ENCODE results near the gene KANK2.

KANK2 gene

GRCh38 chr19:11225815-11226214 lies 28.5 kb upstream of the KANK2 start:
- DNase-seq (ENCODE audit: low read depth in 2 of 2), result no peak

GRCh38 chr19:11225172-11225571 lies 27.8 kb upstream of the KANK2 start:
- no peak for DNase-seq (ENCODE audit: low read depth in 2 of 2)

- no peak for DNase-seq (ENCODE audit: low read depth in 2 of 2)
These were observed 27.1 kb upstream of the KANK2 start for GRCh38 chr19:11224429-11224828.

- no peak for DNase-seq (ENCODE audit: low read depth in 2 of 2)
These were observed 25.9 kb upstream of the KANK2 start for GRCh38 chr19:11223200-11223599.

GRCh38 chr19:11221082-11221598 lies 23.8 kb upstream of the KANK2 start:
- no peak for DNase-seq (ENCODE audit: low read depth in 2 of 2)

- DNase-seq (ENCODE audit: low read depth in 2 of 2), result no peak
These were observed 17.0 kb upstream of the KANK2 start for GRCh38 chr19:11214387-11214786.

- no peak for DNase-seq (ENCODE audit: low read depth in 2 of 2)
These were observed 13.2 kb upstream of the KANK2 start for GRCh38 chr19:11210656-11210928.

GRCh38 chr19:11209839-11210655 lies 12.7 kb upstream of the KANK2 start:
- no peak for DNase-seq (ENCODE audit: low read depth in 2 of 2)

GRCh38 chr19:11208561-11209471 lies 11.5 kb upstream of the KANK2 start:
- no peak for DNase-seq (ENCODE audit: low read depth in 2 of 2)

GRCh38 chr19:11205939-11206570 lies 8.7 kb upstream of the KANK2 start:
- DNase-seq (ENCODE audit: low read depth in 2 of 2), result no peak

- no peak for DNase-seq (ENCODE audit: low read depth in 2 of 2)
These were observed 7.6 kb upstream of the KANK2 start for GRCh38 chr19:11204943-11205349.

GRCh38 chr19:11204076-11204602 lies 6.8 kb upstream of the KANK2 start:
- no peak for DNase-seq (ENCODE audit: low read depth in 2 of 2)

- DNase-seq (ENCODE audit: low read depth in 2 of 2), result no peak
These were observed 6.1 kb upstream of the KANK2 start for GRCh38 chr19:11203194-11204075.

- no peak for DNase-seq (ENCODE audit: low read depth in 2 of 2)
These were observed 5.3 kb upstream of the KANK2 start for GRCh38 chr19:11202488-11203193.

- no peak for DNase-seq (ENCODE audit: low read depth in 2 of 2)
These were observed 4.4 kb upstream of the KANK2 start for GRCh38 chr19:11201791-11202190.

GRCh38 chr19:11200931-11201330 lies 3.6 kb upstream of the KANK2 start:
- no peak for DNase-seq (ENCODE audit: low read depth in 2 of 2)

GRCh38 chr19:11200015-11200574 lies 2.8 kb upstream of the KANK2 start:
- no peak for DNase-seq (ENCODE audit: low read depth in 2 of 2)

- DNase-seq (ENCODE audit: low read depth in 2 of 2), result no peak
These were observed 2.2 kb upstream of the KANK2 start for GRCh38 chr19:11199517-11199916.

- DNase-seq (ENCODE audit: low read depth in 2 of 2), result no peak
These were observed 1.6 kb upstream of the KANK2 start for GRCh38 chr19:11198769-11199424.

GRCh38 chr19:11198175-11198534 lies 810 bp upstream of the KANK2 start:
- no peak for DNase-seq (ENCODE audit: low read depth in 2 of 2)
